Measurements from ENCODE around the gene CYB5RL.
"Not testable (repeated sequence)": the region's sequence is repeated elsewhere in the genome, so short reads cannot be mapped to it uniquely, and the experiment has no call there.

The CYB5RL gene

DNA sequence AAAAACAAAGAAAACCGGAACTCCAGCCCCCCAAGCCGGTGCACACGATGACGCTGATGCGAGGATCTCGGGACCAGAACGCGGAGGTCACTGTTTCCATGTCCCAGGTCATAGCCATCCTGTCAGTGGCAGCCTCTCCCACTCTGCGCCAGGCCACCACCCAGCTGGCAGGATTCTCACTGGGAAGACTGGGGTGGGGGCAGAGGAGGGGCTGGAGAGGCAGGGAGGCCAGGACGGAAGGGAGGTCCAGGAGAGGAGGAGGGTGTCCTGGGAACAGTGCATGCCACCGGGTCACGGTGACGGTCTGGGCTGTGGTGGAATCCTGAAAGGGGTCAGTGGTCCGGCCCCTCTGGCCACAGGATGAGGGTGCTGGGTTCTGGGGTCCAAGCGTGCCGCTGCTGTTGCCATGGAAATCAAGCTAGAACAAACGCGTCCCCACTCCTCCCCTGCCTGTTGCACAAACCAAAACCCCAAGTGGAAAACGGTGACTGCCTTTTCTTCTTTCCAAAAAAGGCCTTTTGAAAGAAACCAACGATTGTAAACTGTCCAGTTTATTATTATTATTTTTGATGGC lies 26.2 kb upstream of the CYB5RL start:
- DNase-seq (ENCODE audit: low read depth in 3 of 3), result no peak

DNA sequence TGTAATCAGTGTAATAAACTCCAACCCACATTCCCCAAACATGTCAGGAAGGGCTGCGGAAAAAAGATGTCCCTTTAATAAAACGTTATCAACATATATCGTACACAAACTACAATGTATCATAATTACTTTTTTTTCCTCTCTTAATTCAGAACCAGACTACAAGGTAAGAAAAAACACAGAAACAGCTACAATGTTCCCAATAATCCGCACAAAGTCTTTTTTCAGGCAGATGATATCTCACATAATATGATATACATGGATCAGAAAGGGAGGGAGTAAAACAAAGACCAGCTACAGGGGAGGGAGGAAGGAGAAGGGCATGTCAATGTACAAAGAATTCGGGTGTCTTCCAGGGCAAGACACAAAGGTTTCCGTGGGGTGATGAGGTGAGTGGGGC lies 25.5 kb upstream of the CYB5RL start:
- no peak for DNase-seq (ENCODE audit: low read depth in 3 of 3)

DNA sequence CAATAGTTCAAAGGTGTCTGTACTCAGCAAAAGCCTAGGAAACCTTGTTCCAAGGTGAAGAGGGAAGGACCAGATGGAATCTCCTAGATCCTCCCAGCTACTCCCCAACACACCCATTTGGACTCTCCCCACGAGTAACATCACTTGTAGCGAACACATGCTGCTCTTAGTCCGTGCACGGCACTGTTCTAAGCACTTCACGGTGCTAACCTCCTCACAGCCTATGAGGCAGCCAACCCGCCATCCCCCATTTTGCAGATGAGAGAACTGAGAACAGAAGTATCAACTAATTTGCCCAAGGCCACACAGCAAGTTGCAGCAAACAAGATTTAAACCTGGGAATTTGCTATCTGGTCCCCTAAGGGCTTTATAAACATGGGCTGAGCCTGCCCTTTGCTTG lies 24.4 kb upstream of the CYB5RL start:
- no peak for DNase-seq (ENCODE audit: low read depth in 3 of 3)

DNA sequence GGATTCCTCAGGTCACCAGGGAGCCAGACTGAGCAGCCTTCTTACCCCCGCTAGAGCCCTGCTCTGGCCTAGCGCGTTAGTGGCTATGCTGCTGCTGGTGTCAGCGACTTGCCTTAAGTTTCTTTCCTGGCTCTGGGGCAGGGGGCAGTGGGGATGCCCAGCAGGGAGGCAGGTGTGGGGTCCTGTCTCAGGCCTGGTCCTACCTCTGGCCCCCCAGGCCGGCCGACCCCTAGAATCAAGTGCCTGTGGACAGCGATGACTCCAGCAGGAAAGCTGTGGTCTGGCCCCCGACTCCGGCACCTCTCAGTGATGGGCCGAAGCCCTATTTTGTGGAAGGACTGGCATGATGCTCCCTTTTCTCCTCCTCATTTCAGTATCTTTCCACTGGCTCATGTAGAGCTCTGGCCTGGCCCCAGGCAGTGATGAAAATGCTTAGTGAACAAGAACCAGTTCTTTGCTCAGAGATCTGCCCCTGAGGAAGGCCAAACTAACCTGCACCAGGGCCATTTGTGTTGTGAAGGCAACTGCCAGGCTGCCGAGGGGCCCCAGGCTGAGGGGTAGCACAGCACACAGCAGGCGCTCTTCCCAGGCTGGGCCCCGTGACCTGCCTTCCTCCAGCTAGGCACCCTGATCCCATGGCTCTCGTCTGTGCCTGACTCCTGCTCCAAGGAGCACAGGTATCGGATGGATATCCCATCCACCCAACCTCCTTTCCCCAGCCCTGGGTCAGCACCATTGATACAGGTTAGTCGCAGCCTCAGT lies 23.8 kb upstream of the CYB5RL start:
- no peak for DNase-seq (ENCODE audit: low read depth in 3 of 3)

DNA sequence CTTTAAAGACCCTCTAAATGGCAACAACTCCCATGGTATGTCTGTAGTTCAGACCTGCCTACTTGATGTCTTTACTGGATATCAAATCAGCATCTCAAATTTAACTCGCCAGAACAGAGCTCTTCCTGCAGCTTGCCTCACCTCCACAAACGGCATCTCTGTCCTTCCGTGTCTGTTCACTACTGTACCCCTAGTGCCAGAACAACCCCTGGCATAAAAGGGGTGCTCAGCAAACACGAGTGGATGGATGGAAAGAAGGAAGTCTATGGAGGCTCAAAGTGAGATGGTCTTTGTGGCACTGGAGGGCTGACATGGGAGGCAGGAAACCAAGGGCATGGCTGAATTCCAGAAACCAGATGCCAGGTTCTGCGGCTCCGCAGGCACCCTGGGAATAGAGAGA lies 22.9 kb upstream of the CYB5RL start:
- no peak for DNase-seq (ENCODE audit: low read depth in 3 of 3)

DNA sequence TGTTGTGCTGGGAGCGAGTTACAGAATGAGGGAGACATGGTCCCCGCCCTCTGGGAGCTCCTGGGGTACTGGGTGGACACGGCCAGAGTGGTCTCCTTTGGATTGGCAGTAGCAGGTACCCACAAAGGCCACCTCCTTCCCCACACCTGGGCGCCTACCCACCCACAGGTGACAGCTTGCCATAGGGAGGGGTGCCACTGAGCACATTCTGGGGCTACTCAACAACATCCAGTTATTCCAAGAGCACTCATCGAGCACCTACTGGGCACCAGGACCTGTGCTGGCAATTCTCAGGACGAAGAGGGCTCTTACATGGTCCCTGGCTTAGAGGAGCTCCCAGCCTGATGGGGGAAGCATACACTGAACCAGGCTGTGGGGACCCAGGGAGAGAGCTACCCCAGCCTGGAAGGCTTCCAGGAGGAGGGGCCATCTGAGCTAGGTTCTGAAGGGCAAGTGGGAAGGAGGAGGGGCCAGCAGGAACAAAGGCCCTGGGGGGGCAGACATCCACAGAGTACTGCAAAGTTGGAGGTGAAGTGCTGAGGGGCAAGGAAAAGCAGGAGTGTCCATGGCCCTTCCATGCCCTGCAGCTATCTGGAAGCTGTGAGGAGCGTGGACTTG lies 22.1 kb upstream of the CYB5RL start:
- DNase-seq (ENCODE audit: low read depth in 3 of 3), result no peak

DNA sequence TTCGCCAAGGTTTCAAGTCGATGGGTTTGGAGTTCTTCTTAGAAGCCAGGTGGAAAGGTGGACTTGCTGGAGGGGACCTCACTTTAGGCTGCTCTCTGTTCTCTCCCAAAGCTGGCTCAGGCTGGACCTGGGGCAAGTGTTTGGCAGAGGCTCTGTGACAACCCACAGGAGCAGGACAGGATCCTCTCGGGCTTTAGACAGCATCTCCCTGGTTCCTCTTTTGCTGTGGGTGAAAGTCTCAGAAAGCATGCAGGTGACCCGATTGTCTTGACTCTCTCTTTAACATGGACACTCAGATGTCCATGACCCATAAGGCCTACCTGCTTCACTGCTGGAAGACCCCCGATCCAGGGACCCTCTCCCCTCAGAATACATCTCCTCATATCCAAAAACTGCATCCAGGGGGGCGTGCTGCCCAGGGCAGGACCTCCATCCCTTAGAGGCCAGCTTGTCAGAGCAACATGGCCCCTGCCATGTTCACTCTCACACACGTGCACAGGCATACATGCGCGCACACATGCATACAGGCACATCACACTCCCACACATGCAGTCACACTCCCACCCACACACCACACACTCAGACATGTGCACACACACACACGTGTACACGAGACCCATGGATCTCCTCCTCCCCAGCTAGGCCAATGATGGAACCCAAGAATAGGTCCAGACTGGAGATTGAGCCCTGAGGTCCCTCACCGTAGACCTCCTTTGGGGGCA lies 21.4 kb upstream of the CYB5RL start:
- no peak for DNase-seq (ENCODE audit: low read depth in 3 of 3)

DNA sequence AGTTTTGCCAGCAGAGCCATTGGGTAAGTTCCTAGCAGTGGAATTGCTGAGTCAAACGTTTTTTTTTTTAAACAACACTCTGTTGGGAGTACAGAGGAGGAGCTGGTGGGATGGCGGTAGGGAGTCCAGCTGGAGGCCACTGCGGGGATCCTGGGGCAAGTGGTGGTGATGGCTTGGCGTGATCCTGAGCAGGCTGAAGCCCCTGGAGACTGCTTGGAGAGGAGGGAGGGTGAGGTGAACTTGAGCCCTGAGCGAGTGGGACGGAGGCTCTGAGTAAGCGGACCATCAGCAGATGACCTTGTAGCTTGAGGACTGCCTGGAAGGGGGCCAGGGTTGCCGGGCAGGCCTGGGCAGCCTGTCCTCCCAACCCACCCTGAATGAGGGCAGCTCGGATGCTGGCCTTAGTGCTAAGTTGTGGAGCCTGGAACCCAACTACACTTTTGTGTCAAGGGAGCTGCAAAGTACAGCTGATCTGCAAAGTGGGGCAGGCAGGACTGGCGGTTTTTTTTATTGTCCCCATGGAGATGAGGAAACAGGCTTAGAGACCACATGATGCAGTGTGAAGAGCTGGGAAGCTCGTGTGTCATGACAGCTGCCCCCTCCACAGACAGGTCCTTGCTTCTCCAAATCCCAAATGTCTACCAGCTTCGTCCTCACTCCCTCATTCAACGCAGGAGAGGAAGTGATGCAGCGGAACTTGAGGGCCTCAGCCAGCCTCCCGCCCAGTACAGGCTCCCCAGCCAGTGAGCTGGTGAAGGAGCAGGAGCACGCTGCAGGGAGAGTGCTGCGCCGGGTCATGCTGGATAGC lies 20.4 kb upstream of the CYB5RL start:
- no peak for DNase-seq (ENCODE audit: low read depth in 3 of 3)

DNA sequence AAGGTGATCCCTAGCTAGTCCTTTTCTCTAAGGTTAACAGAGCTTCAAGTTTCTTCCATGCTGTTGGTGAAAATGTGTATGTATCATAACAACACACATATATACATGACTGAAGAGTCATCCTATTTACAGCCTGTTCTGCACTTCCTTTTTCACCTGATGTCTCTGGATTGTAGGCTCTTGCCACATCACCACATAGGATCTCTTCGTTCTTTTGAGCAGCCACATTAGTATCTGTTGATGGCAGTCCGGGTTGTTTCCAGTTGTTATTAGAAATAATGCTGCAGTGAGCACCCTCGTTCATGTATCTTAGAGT lies 19.8 kb upstream of the CYB5RL start:
- no peak for DNase-seq (ENCODE audit: low read depth in 3 of 3)

DNA sequence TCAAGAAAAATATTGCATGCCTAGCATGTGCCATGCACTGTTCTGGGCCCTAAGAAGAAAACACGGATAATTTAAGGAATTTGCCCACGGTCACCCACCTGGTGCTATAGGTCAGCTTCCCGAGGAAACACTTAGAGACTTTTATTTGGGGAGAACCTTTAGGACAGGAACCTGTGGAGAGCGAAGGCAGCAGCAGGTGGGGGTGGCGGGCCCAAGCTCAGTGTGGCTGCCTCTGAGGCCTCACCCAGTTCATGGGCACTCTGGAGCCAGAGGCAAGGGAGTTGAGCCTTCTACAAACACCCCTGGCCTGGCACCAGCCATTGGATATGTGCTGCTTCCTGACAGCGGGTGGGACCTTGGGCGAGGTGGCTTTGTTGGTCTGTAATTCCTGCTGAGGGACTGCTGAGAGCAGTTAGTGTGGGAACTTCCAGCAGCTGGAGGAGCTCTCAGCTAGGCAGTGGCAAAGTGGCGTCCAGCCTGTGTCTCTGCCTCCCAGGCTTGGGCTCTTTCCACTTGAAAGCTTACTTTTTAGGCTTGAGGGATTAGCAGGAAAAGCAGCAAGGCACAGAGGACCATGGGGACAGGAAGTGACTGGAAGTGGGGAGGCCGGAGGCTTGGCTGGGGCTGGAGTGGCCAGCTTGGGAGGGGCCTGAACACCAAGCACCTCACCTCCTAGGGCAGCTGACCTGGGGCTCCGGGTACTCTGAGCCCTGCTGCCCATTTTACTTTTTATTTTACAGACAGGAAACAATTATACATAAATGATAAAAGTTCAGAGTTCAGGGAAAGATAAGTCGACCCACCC lies 19.3 kb upstream of the CYB5RL start:
- DNase-seq (ENCODE audit: low read depth in 3 of 3), result no peak

DNA sequence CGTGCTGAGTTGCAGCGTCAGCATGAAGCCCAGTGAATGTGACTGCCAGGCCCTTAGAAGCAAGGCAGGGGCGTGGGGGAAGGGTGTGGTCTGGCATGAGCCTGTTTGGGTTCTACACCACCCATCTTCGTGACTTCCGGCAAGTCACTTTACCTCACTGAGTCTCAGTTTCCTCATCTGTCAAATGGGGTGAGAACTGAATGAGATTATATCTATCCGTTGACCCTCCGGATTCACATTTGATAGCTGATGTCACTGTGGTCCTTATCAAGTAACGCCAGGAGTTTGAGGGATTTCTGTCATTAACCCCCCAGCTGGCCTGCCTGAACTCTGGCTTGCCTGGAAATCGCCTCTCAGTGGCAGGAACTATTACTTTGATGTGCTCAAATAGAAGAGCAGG lies 15.7 kb upstream of the CYB5RL start:
- no peak for DNase-seq (ENCODE audit: low read depth in 3 of 3)

DNA sequence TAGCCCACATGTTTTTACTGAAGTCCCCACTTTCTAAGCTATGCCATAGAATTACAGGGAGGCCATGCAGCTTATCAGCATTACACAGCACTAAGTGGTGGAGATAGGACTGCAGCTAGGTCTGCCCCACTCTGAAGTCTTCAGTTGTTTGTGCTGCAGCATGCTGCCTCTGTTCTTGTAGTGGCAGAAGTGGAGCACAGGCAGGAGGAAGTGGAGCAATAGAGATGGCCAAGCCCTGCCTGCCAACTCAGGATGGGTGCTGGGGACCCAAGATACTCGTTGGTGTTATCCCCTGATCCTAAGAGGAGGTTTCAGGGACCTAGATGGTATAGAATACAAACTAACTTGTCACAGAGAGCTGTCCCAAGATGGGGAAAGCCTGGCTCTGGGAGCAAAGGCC lies 13.0 kb upstream of the CYB5RL start:
- no peak for DNase-seq (ENCODE audit: low read depth in 3 of 3)

DNA sequence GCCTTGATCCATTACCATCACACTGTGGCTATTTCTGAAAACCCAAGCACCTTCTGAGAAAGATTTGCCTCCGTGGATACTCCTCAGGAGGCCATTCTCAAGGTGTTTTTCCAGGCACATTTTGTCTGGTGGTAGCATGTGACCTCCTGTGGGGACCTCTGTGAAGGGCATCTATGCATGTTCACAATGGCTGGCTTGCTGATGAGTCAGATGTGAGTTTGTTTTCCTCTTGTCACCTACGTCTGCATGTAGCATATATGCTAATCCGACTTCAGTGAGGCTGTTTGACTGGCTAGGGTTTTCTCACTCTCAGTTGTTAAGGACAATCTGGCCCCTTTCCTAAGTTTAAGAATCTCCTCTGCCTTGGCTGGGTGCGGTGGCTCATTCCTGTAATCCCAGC lies 8.1 kb upstream of the CYB5RL start:
- DNase-seq (ENCODE audit: low read depth in 3 of 3), result not testable (repeated sequence)

DNA sequence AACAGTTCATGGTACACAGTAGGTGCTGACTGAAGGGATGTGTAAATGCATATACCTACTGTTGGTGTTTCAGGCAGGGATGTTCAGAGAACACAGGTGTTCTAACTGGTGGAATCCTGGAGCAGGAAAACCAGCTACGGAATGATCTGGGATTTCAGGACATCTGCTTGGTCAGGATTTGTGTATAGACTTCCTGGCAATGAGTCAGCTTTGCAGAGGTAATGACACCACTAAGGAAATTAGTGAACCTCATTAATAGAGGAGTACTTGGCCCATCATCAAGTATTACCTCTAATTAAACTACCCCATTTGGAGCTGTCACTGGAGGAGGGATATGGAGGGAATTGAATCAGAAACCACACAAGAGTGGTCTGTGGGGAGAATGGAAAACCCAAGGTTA lies 7.5 kb upstream of the CYB5RL start:
- DNase-seq (ENCODE audit: low read depth in 3 of 3), result no peak

DNA sequence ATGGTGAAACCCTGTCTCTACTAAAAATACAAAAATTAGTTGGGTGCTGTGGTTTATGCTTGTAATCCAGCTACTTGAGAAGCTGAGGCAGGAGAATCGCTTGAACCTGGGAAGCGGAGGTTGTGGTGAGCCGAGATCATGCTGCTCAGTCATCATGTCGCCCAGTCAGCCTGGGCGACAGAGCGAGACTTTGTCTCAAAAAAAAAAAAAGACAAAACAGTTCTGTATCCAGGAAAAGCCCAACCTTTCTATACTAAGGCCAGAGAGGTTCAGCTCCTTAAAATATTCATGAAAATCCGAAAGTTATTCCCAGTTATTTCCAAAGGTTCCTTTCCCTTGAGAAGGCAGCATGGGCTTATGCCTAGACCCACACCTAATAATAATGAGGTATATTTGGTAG lies 4.4 kb upstream of the CYB5RL start:
- no peak for DNase-seq (ENCODE audit: low read depth in 3 of 3)

DNA sequence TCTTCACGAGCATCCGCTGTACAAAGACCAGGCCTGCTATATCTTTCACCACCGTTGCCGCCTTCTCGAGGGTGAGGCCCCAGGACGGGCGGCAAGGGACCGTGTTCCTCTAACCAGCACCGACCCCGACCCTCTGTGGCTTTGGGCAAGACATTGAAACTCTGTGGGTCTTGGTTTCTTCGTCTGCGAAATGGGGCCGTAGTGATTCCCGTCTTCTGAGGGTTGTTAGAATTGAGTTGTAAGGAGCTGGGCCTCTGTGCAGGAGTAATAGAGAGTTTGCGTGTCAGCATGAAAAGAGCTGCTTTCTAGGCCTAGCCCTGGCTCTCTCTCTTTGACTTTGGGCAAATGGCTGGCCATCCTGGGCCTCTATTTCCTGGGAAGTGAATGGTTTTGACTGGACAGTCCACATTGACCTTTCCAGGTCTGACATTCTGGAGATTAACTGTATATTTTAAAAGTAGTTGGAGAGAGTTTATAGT lies 728 bp upstream of the CYB5RL start:
- no peak for DNase-seq (ENCODE audit: low read depth in 3 of 3)

DNA sequence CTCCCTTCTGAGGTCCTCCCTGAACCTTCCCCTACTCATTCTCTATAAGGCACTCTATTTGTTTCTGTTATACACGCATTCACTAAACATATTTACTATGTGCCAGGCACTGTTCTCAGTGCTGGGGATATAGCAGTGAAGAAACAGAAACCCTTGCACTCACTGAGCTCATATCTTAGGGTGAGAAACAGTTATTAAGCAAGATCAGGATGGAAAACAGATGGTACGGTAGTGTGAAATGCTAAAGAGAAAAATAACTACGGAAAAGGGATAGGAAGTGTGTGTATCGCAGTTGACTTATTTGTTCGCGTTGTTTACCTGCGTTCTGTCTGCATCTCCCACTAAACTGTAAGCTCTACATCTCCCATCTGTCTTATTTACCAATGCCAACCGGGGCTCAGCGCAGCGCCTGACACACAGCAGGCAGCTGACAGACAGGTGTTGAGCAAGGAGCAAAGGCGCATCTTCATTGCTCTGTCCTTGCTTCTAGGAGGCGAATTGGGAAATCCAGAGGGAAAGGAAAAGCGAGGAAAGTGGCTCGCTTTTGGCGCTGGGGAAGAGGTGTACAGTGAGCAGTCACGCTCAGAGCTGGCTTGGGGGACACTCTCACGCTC lies 572 bp downstream of the CYB5RL start:
- DNase-seq (ENCODE audit: low read depth in 3 of 3), result no peak

DNA sequence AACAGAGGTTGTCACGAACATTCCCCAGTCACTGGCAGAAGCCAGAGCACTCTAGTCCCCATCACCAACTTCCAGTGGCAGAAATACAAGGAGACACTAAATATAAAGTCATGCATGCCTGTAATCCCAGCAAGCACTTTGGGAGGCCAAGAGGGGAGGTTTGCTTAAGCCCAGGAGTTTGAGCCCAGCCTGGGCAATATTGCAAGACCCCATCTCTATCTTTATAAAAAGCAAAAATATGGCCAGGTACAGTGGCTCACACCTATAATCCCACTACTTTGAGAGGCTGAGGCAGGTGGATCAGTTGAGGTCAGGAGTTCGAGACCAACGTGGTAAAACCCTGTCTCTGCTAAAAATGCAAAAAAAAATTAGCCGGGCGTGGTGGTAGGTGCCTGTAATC lies 6.4 kb downstream of the CYB5RL start:
- no peak for DNase-seq (ENCODE audit: low read depth in 3 of 3)

DNA sequence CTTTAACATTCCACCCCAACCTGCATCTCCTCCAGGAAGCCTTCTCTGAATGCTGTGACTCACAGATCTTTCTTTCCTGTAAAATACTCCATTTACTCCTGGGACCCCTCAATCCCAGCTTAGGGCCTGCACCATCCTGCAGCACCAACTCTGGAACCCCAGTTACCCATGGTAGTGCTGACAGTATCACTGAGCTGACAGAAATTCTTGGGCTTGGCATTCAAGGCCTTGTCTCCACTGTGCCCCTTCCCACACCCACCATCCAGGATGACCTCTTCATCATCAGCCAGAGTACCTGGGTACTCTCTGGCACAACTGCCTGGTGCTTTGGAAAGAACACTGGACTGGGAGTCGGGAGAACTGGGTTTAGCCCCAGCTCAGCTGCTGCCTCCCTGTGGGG lies 8.3 kb downstream of the CYB5RL start:
- no peak for DNase-seq (ENCODE audit: low read depth in 3 of 3)

DNA sequence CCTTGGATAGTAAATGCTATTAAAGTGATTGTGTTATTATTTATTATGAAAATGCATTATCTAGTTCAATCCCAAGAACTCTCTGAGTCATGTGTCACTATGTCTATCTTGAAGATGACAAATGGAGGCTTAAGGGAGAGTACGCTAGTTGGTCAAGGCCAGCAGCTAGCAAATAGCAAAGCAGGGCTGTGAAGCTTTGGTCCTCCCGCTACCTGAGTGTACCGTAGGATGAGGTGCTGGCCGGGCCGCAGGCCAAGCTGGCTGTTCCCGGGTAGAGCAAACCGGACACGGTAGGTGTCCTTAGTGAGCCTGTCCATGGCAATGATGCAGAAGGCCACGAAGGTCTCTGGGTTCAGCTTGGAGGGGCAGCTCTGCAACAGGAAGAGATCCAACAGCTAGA lies 9.3 kb downstream of the CYB5RL start:
- no peak for DNase-seq (ENCODE audit: low read depth in 3 of 3)

DNA sequence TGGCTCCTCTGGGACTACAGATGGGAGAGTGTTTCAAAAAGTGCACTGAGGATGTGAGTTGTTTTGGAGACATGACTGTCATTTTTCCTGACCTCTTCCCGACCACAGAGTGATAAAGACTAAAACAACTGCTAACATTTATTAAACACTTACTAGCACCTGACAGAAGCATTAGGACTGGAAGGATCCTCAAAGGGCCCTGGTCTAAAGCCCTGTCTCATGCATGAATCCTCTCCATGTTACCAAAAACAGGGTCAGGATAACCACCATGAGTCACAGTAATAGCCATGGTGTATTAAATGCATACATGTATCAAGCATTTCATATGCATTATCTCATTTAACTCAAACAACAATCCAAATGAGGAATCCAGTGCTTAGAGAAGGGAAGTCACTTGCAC lies 11.5 kb downstream of the CYB5RL start:
- DNase-seq (ENCODE audit: low read depth in 3 of 3), result no peak
